ES-I3 (cell line): ENCODE data around the gene IPO7.
A peak's percentile ranks its signal among the peaks of the same experiment; 100 is the strongest.

Source experiments
- H3K36me3 ChIP-seq: 2 replicates; pipeline ENCODE4 v1.6.1; 2013; ENCODE audit warnings: mild to moderate bottlenecking, low read length, control low read depth, moderate library complexity; ENCODE audit not compliant: insufficient read depth
- H3K4me1 ChIP-seq: 2 replicates; pipeline ENCODE4 v1.6.1; 2013; ENCODE audit warnings: mild to moderate bottlenecking, control low read depth, low read length; ENCODE audit not compliant: insufficient read depth
- H3K9ac ChIP-seq: 2 replicates; pipeline ENCODE4 v1.6.1; 2013; ENCODE audit warnings: low read depth, mild to moderate bottlenecking, low read length, moderate library complexity
- H3K9me3 ChIP-seq: 2 replicates; pipeline ENCODE4 v1.6.1; 2013; ENCODE audit warnings: mild to moderate bottlenecking, low read length, moderate library complexity; ENCODE audit not compliant: control insufficient read depth, insufficient read depth

IPO7 gene

DNA sequence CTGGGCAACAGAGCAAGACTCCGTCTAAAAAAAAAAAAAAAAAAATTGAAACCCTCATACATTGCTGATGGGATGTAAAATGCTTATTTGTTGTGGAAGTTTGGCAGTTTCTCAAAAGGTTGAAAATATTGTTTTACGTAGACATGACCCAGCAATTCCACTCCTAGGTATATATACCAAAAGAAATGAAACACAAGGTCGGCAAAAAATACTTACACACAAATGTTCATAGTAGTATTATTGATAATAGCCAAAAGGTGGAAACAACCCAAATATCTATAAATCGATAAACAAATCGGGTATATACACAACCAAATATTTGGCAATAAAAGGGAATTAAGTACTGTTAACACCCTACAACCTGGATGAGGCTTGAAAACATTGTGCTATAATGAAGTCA lies 71.3 kb downstream of the IPO7 start:
- Histone ChIP-seq H3K4me1 (no peaks in the 10 kb centered on the region), H3K36me3 (no peaks in the 10 kb centered on the region), H3K9me3 (peaks cover 4% of the 10 kb centered on the region; the same call in 1 of the 2 replicates), H3K9ac (no peak overlapping the region)

DNA sequence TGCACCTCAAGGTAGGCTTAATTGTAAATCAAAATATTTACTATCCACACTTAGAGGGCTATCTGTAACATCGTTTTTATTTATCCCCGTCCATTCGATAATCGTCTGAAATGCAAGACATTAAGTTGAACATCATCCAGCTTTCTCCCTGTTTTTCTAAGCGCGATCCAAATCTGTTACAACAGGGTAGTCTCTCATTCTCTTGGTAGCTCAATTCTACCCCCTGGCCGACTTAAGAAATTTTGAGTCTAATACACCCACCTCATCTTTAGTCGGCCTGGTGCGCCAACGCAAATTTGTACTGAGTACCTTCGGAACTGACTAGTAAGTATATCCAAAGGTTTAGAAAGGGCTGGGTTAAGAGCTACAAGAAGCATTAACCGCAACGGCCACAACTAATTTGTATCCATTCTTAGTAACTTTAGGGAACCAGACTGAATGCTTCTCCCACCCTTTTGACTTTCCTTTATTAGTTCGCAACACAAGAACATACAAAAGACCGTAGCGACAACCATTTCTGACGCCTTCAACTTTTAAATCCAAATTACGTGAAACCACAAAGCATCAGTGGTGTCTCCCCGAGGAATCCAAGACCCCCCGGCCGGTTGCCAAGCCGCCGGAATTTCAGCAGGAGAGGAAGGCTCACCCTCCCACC lies 75.3 kb downstream of the IPO7 start:
- no peaks in the 10 kb centered on the region for H3K9me3 ChIP-seq
- no peaks in the 10 kb centered on the region for H3K4me1 ChIP-seq
- H3K9ac ChIP-seq, result peak overlapping the region; percentile 98
- no peaks in the 10 kb centered on the region for H3K36me3 ChIP-seq

- Histone ChIP-seq H3K36me3 (no peaks in the 10 kb centered on the region), H3K4me1 (no peaks in the 10 kb centered on the region), H3K9ac (peak within 1 kb of the TSS; percentile 98)
These were observed 76.0 kb downstream of the IPO7 start, which contains the start of gene ZNF143 for GRCh38 chr11:9460322-9461062. Gene ZNF143, plus strand, starts transcription at chr11:9461012. Its CDS starts 10,297 bp downstream, at chr11:9471309.

DNA sequence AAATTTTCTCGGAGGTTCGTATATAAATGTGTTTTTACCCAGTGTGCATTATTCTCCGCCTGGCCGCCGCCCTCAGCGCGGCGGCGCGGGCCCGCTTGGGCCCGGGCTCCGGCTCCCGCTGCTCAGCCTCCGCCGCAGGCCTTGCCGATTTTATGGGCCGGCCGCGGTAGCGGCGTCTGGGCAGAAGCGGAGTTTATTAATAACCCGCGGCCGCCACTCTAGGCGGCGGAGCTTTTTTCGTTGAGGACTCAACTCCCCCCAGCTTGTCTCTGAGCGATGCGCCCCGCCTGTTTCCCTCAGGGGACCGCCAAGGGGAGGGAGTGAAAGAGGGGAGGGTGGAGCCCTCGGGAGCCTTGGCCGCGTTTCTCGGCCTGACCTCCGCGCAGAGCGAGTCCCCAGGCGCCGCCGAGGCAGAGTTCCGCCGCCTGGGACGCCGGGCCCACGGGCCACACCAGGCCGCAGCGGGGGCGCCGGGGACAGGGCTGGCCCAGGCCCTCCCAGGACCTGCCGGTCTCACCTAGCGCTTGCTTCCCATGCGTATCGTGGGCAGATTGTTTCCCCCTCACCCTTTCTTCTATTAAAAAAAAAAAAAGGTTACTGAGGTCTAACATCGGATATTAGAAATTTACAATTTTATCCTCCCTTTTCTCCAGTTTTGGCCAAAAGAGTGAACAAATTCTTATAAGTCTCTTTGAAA lies 76.8 kb downstream of the IPO7 start:
- no peaks in the 10 kb centered on the region for H3K36me3 ChIP-seq
- no peaks in the 10 kb centered on the region for H3K9me3 ChIP-seq
- H3K4me1 ChIP-seq, result no peaks in the 10 kb centered on the region
- peak overlapping the region; percentile 84 for H3K9ac ChIP-seq

More at GRCh38 chr11:9460322-9461062, 76.0 kb downstream of the IPO7 start, which contains the start of gene ZNF143:
- H3K9me3 ChIP-seq, result no peaks in the 10 kb centered on the region

DNA sequence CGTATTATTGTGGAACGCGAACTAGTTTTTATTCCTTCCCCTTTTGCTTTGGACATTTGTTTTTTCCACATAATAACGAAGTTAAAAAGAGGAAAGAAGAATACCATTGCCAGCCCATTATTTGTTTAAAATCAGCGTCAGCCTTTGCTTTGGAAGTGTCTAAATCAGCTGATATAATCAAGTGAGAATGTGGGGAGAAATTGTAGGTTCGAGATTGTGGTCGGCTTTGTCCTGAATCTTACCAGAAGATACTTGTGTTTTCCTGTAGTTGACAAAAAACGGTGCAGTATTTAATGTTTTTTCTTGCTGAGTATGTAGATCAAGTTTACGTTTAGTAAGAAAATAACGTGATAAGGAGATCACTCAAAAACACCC lies 77.3 kb downstream of the IPO7 start:
- Histone ChIP-seq H3K9ac (peak overlapping the region; percentile 84), H3K36me3 (no peaks in the 10 kb centered on the region), H3K9me3 (no peaks in the 10 kb centered on the region), H3K4me1 (no peaks in the 10 kb centered on the region)

DNA sequence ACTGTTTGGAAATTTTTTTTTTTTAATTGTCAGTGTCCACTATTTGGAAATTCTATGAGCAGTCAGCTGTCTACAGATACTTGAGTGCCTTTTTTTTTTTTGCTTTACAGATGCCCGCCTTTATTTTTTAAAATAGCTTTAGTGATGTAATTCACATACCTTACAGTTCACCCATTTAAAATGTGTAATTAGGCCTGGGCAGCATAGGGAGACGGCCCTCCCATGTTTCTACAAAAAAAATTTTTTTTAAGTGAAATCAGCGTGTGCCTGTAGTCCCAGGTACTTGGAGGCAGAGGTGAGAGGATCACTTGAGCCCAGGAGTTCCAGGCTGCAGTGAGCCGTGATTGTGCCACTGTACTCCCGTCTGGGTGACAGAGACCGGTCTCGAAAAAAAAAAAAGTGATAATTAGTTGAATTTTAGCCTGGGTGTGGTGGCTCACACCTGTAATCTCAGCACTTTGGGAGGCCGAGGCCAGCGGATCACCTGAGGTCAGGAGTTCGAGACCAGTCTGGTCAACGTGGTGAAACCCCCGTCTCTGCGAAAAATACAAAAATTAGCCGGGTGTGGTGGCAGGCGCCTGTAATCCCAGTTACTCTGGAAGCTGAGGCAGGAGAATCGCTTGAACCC lies 77.8 kb downstream of the IPO7 start:
- Histone ChIP-seq H3K9ac (peak overlapping the region; percentile 84; the same call in 1 of the 2 replicates), H3K4me1 (no peaks in the 10 kb centered on the region), H3K9me3 (no peaks in the 10 kb centered on the region), H3K36me3 (no peaks in the 10 kb centered on the region)

- Histone ChIP-seq H3K9ac (no peak overlapping the region), H3K9me3 (no peaks in the 10 kb centered on the region), H3K4me1 (no peaks in the 10 kb centered on the region), H3K36me3 (no peaks in the 10 kb centered on the region)
These were observed 78.5 kb downstream of the IPO7 start for GRCh38 chr11:9462806-9463537.

- no peaks in the 10 kb centered on the region for H3K4me1 ChIP-seq
- no peaks in the 10 kb centered on the region for H3K9me3 ChIP-seq
These were observed 86.3 kb downstream of the IPO7 start for GRCh38 chr11:9470765-9471164.

DNA sequence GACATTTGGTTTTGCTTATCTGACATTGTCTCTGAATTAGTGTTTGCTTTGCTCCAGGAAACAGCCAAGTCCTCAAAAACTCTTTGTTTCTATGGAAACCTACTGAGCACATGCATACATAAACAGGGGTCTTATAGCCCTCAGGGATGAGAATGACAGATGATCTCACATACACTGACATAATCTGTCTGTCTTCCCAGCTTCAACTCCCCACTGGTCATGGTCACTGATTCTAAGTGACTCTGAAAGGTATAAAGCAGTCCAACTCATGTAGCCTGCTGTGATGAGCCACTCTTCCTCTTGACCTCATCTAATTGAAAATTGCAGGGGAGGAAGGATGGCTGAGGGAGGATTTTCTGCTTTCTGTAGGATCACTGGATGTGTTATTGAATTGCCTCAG lies 89.0 kb downstream of the IPO7 start:
- Histone ChIP-seq H3K9ac (no peak overlapping the region), H3K9me3 (no peaks in the 10 kb centered on the region), H3K36me3 (peaks cover 9% of the 10 kb centered on the region), H3K4me1 (no peaks in the 10 kb centered on the region)

More at GRCh38 chr11:9470765-9471164, 86.3 kb downstream of the IPO7 start:
- H3K36me3 ChIP-seq, result peaks cover 6% of the 10 kb centered on the region
- no peak overlapping the region for H3K9ac ChIP-seq

- no peak overlapping the region for H3K9ac ChIP-seq
- no peaks in the 10 kb centered on the region for H3K9me3 ChIP-seq
- H3K4me1 ChIP-seq, result no peaks in the 10 kb centered on the region
- peaks cover 3% of the 10 kb centered on the region for H3K36me3 ChIP-seq
These were observed 95.4 kb downstream of the IPO7 start for GRCh38 chr11:9479899-9480298.

GRCh38 chr11:9489080-9489765 lies 104.8 kb downstream of the IPO7 start:
- no peak overlapping the region for H3K9ac ChIP-seq
- no peaks in the 10 kb centered on the region for H3K9me3 ChIP-seq
- H3K36me3 ChIP-seq, result no peaks in the 10 kb centered on the region
- H3K4me1 ChIP-seq, result no peaks in the 10 kb centered on the region

DNA sequence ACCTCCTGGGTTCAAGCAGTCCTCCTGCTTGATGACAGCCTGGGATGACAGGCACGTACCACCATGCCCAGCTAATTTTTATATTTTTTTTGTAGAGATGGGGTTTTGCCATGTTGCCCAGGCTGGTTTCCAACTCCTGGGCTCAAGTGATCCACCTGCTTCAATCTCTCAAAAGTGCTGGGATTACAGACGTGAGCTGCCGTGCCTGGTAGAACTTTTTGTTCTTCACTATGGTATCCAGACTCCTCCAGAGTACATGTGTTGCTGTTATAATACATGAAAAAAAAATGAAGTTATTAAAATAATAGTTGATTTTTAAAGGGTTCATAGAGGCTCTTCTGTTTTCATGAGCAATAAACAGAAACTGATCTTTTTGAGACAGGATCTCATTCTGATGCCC lies 105.9 kb downstream of the IPO7 start:
- no peaks in the 10 kb centered on the region for H3K4me1 ChIP-seq
- H3K9me3 ChIP-seq, result no peaks in the 10 kb centered on the region
- H3K9ac ChIP-seq, result no peak overlapping the region
- no peaks in the 10 kb centered on the region for H3K36me3 ChIP-seq

DNA sequence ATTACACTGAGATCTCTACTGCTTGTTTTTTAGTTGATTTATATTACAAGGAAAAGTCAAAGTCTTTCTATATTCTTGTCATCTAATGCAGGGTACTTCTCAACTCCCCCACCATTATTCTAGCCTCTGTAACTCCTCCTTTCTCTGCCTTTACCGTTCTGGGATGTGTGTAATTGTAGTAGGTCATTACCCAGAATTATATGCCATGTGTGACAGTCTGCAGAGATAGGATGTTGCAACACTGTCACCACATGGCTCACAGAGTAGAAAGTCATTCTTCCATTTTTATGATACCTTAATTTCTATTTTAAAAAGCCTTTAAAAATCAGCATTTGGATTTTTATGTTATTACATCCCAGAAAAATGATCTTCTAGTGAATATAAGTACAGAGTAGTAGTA lies 109.0 kb downstream of the IPO7 start:
- no peaks in the 10 kb centered on the region for H3K4me1 ChIP-seq
- 0 out of 2 replicates have a peak, but pooled peaks cover 4% of the 10 kb centered on the region for H3K36me3 ChIP-seq
- no peaks in the 10 kb centered on the region for H3K9me3 ChIP-seq
- no peak overlapping the region for H3K9ac ChIP-seq
